HG02870 (cell line): ENCODE measurements around the gene FGF11.
"Not testable (repeated sequence)": the region's sequence is repeated elsewhere in the genome, so short reads cannot be mapped to it uniquely, and the experiment has no call there.

Experiments used
- ATAC-seq: cut with Tn5 transposase; IDR thresholded peaks from one replicate; pipeline ENCODE4 v1.9.1; 2021; ENCODE audit warnings: mild to moderate bottlenecking, moderate library complexity; ENCODE audit not compliant: unreplicated experiment

Gene FGF11

GRCh38 chr17:7477392-7478275 is 38.3 kb downstream of the FGF11 start:
- no peak for ATAC-seq

GRCh38 chr17:7478276-7479212 is 39.2 kb downstream of the FGF11 start:
- ATAC-seq = no peak

GRCh38 chr17:7479213-7480088 is 40.1 kb downstream of the FGF11 start, which contains the start of gene ZBTB4:
ZBTB4 (minus strand) TSS chr17:7479631; CDS start chr17:7466801, 12,830 bp downstream.
- ATAC-seq = no peak

GRCh38 chr17:7480089-7480384 is 40.7 kb downstream of the FGF11 start:
- ATAC-seq = no peak

- ATAC-seq = not testable (repeated sequence)
Observed at GRCh38 chr17:7481275-7481674, 42.0 kb downstream of the FGF11 start, which contains the start of gene SLC35G6. SLC35G6 (plus strand) TSS chr17:7481446; CDS start chr17:7481517, 71 bp downstream.

- ATAC-seq = not testable (repeated sequence)
Observed at GRCh38 chr17:7481842-7482741, 42.8 kb downstream of the FGF11 start.

- not testable (repeated sequence) for ATAC-seq
Observed at GRCh38 chr17:7482742-7483088, 43.4 kb downstream of the FGF11 start.

GRCh38 chr17:7483255-7484066 is 44.1 kb downstream of the FGF11 start:
- ATAC-seq = peak; percentile 23

GRCh38 chr17:7484067-7484918 is 45.0 kb downstream of the FGF11 start, which contains the start of gene POLR2A:
POLR2A (plus strand) TSS chr17:7484366.
- peak; percentile 62 for ATAC-seq

GRCh38 chr17:7484919-7485377 is 45.6 kb downstream of the FGF11 start:
- no peak for ATAC-seq

- no peak for ATAC-seq
Observed at GRCh38 chr17:7486181-7486580, 46.9 kb downstream of the FGF11 start.

- ATAC-seq = no peak
Observed at GRCh38 chr17:7490144-7490543, 50.8 kb downstream of the FGF11 start.

- ATAC-seq = no peak
Observed at GRCh38 chr17:7491583-7491982, 52.3 kb downstream of the FGF11 start.

GRCh38 chr17:7493941-7494340 is 54.6 kb downstream of the FGF11 start:
- no peak for ATAC-seq
